Calu3 (cell line): Measurements from ENCODE around the gene TTPAL. TPM values are rescaled to one million over a fixed set of nuclear protein-coding genes. Genes with fewer than 3 reads are reported as not detected.

Source experiments
- Bru-seq: library from RNA; stranded (reverse); fragments of 400-500 nt; gene quantifications from one replicate; lab custom pipeline; 2021; lab: Mats Ljungman, UMichigan
- BruChase-seq, 2 experiments: library from RNA; stranded (reverse); fragments of 400-500 nt; gene quantifications; one replicate each; lab custom pipeline; 2021; lab: Mats Ljungman, UMichigan
- BruUV-seq: library from RNA; stranded (reverse); fragments of 400-500 nt; replicated peaks from 2 replicates; lab custom pipeline; 2021; lab: Mats Ljungman, UMichigan
- CTCF ChIA-PET: fragments of 300-600 bp; sonication (Branson Sonifier 250); formaldehyde crosslinking; loops from one replicate; lab custom pipeline; 2022; ENCODE audit warnings: antibody characterized with exemption; lab: Charles Lee
- DNase-seq: peaks from one replicate; pipeline ENCODE4 v3.0.0; 2022
- H3K27ac Mint-ChIP-seq: one replicate; pipeline ENCODE4 v1.8.0; 2022; ENCODE audit warnings: mixed read lengths; ENCODE audit not compliant: unreplicated experiment
- H3K27me3 Mint-ChIP-seq: one replicate; pipeline ENCODE4 v1.8.0; 2022; ENCODE audit warnings: mixed read lengths; ENCODE audit not compliant: unreplicated experiment
- H3K36me3 Mint-ChIP-seq: one replicate; pipeline ENCODE4 v1.8.0; 2022; ENCODE audit warnings: mild to moderate bottlenecking, moderate library complexity, mixed read lengths; ENCODE audit not compliant: insufficient read depth, unreplicated experiment
- H3K4me1 Mint-ChIP-seq: one replicate; pipeline ENCODE4 v1.8.0; 2022; ENCODE audit warnings: mild to moderate bottlenecking, low read depth, mixed read lengths; ENCODE audit not compliant: unreplicated experiment
- H3K4me3 Mint-ChIP-seq: one replicate; pipeline ENCODE4 v1.8.0; 2022; ENCODE audit warnings: mild to moderate bottlenecking, low read depth, moderate library complexity, mixed read lengths; ENCODE audit not compliant: unreplicated experiment
- H3K9me3 Mint-ChIP-seq: one replicate; pipeline ENCODE4 v1.8.0; 2022; ENCODE audit warnings: low read depth, mixed read lengths; ENCODE audit not compliant: unreplicated experiment
- CTCF ChIP-seq: fragments of 200-600 bp; IDR thresholded peaks from one replicate; pipeline ENCODE4 v1.8.0; 2022; ENCODE audit warnings: antibody characterized with exemption; ENCODE audit not compliant: unreplicated experiment
- intact Hi-C: fragments of 100-400 bp; cut with micrococcal nuclease; formaldehyde crosslinking; loops from one replicate; pipeline ENCODE4 v1.10.0; 2022; ENCODE audit not compliant: unreplicated experiment
- long read RNA-seq: library from polyadenylated mRNA; stranded (forward); transcript quantifications from one replicate; pipeline ENCODE4 v2.0.0, GENCODE V29; 2022
- total RNA-seq: library from RNA; stranded (reverse); gene quantifications from 2 replicates; pipeline ENCODE4 v1.2.3, GENCODE V29; 2022

The TTPAL gene
- total RNA-seq (39.9 and 42.2 TPM in 2 replicates), Bru-seq, nascent RNA (percentile 81 among the genes with signal in this experiment), BruChase-seq, experiment 1, labeled RNA remaining after a 6-hour chase (percentile 91 among the genes with signal in this experiment), BruChase-seq, experiment 2, labeled RNA remaining after a 2-hour chase (percentile 93 among the genes with signal in this experiment)
- long read RNA-seq, full-length matches to known transcripts: 19 of 33 reads
- long read RNA-seq, partial matches to known transcripts: 4 of 33 reads
- long read RNA-seq, other reads (novel, unspliced or antisense): 10 of 33 reads

GRCh38 chr20:44475694-44476560, at the start of gene TTPAL:
Gene TTPAL, plus strand, starts transcription at chr20:44475874. Its CDS starts 4,126 bp downstream, at chr20:44480000.
- Mint-ChIP-seq H3K9me3 (no peaks in the 10 kb centered on the region), H3K4me3 (peak within 1 kb of the TSS; percentile 100), H3K27me3 (no peaks in the 10 kb centered on the region), H3K27ac (peak within 1 kb of the TSS; percentile 94), H3K4me1 (peaks cover 26% of the 10 kb centered on the region), H3K36me3 (peaks cover 26% of the 10 kb centered on the region)
- no TSS peak for BruUV-seq
- peak; percentile 98 for DNase-seq
- intact Hi-C loops: loop anchor here (2.0 kb wide), 1 partner anchor 135 kb away; no protein-coding TSS in a partner anchor
- CTCF ChIA-PET: interaction anchor here (0.6 to 1.6 kb wide), 6 partner anchors 57 to 259 kb away, joined by 3 to 6 read pairs (median 3); partner anchors contain the start of gene HNF4A
- TF ChIP-seq CTCF: no peak

- Mint-ChIP-seq H3K4me1 (no peaks in the 10 kb centered on the region), H3K36me3 (peaks cover 5% of the 10 kb centered on the region), H3K9me3 (no peaks in the 10 kb centered on the region), H3K4me3 (no peak overlapping the region), H3K27me3 (no peaks in the 10 kb centered on the region), H3K27ac (no peak overlapping the region)
- intact Hi-C loops: no loop called here
- TF ChIP-seq CTCF: no peak
- no peak for DNase-seq
- BruUV-seq: no TSS peak
- CTCF ChIA-PET: interaction anchor here (0.6 kb wide), 2 partner anchors 19 to 186 kb away, joined by 3 read pairs; no protein-coding TSS in a partner anchor
Observed at GRCh38 chr20:44425923-44426322, 49.8 kb upstream of the TTPAL start.

GRCh38 chr20:44426879-44427790, 48.5 kb upstream of the TTPAL start:
- Mint-ChIP-seq H3K27me3 (no peaks in the 10 kb centered on the region), H3K9me3 (no peaks in the 10 kb centered on the region), H3K4me1 (no peaks in the 10 kb centered on the region), H3K36me3 (no peaks in the 10 kb centered on the region), H3K4me3 (no peak overlapping the region), H3K27ac (no peak overlapping the region)
- CTCF ChIA-PET: interaction anchor here (0.5 to 1.7 kb wide), 3 partner anchors 20 to 203 kb away, joined by 3 to 4 read pairs (median 4); no protein-coding TSS in a partner anchor
- no TSS peak for BruUV-seq
- DNase-seq: no peak
- TF ChIP-seq CTCF: no peak
- intact Hi-C loops: no loop called here
